HG03139 (cell line): ENCODE data around the gene CAMTA2.
A peak's percentile ranks its signal among the peaks of the same experiment; 100 is the strongest.

Experiments used
- ATAC-seq: cut with Tn5 transposase; IDR thresholded peaks from one replicate; pipeline ENCODE4 v1.9.1; 2021; ENCODE audit not compliant: unreplicated experiment

The CAMTA2 gene

GRCh38 chr17:4947411-4948165 lies 39.9 kb downstream of the CAMTA2 start:
- no peak for ATAC-seq

GRCh38 chr17:4947010-4947410 lies 40.5 kb downstream of the CAMTA2 start:
- ATAC-seq = no peak

GRCh38 chr17:4946312-4946976 lies 41.0 kb downstream of the CAMTA2 start:
- ATAC-seq = no peak

- no peak for ATAC-seq
These were observed 41.6 kb downstream of the CAMTA2 start for GRCh38 chr17:4945944-4946280.

GRCh38 chr17:4945176-4945943 lies 42.1 kb downstream of the CAMTA2 start:
- no peak for ATAC-seq

- no peak for ATAC-seq
These were observed 42.8 kb downstream of the CAMTA2 start for GRCh38 chr17:4944554-4945175.

GRCh38 chr17:4944163-4944553 lies 43.3 kb downstream of the CAMTA2 start:
- ATAC-seq = no peak

- ATAC-seq = no peak
These were observed 44.5 kb downstream of the CAMTA2 start for GRCh38 chr17:4942760-4943508.

GRCh38 chr17:4941319-4941610 lies 46.2 kb downstream of the CAMTA2 start:
- no peak for ATAC-seq

GRCh38 chr17:4940555-4941318 lies 46.7 kb downstream of the CAMTA2 start:
- ATAC-seq = no peak

GRCh38 chr17:4939796-4940554 lies 47.5 kb downstream of the CAMTA2 start, which contains the start of the genes RNF167 and SLC25A11:
Gene RNF167, plus strand, starts transcription at chr17:4940268. Its CDS starts 642 bp downstream, at chr17:4940910.
Gene SLC25A11, minus strand, starts transcription at chr17:4940046. Its CDS starts 136 bp downstream, at chr17:4939910.
- ATAC-seq = peak; percentile 61

- peak; percentile 3 for ATAC-seq
These were observed 48.0 kb downstream of the CAMTA2 start for GRCh38 chr17:4939546-4939795.

GRCh38 chr17:4938688-4939545 lies 48.6 kb downstream of the CAMTA2 start:
- ATAC-seq = no peak

GRCh38 chr17:4938069-4938491 lies 49.4 kb downstream of the CAMTA2 start:
- ATAC-seq = no peak

GRCh38 chr17:4937553-4937952 lies 49.9 kb downstream of the CAMTA2 start:
- ATAC-seq = no peak

GRCh38 chr17:4936436-4936835 lies 51.0 kb downstream of the CAMTA2 start:
- ATAC-seq = no peak

GRCh38 chr17:4935650-4936049 lies 51.8 kb downstream of the CAMTA2 start:
- ATAC-seq = no peak

GRCh38 chr17:4934173-4934979 lies 53.1 kb downstream of the CAMTA2 start:
- no peak for ATAC-seq
